H1 (cell line): Measurements from ENCODE around the gene ACSF2. TPM values are rescaled to one million over a fixed set of nuclear protein-coding genes. Genes with fewer than 3 reads are reported as not detected.

Experiments used
- BCL11A ChIP-seq, 2 experiments: IDR thresholded peaks; one replicate each; pipeline ENCODE4 v1.6.1; 2011; ENCODE audit warnings: low read depth in 2 of 2, low read length in 2 of 2, mild to moderate bottlenecking in 2 of 2
- CREB1 ChIP-seq: IDR thresholded peaks from 2 replicates; pipeline ENCODE4 v1.6.1; 2012; ENCODE audit warnings: inconsistent platforms
- EGR1 ChIP-seq: IDR thresholded peaks from 2 replicates; pipeline ENCODE4 v1.6.1; 2011; ENCODE audit warnings: low read depth, low read length, borderline replicate concordance
- GABPA ChIP-seq: IDR thresholded peaks from 2 replicates; pipeline ENCODE4 v1.6.1; 2011; ENCODE audit warnings: mild to moderate bottlenecking, low read length, moderate library complexity, borderline replicate concordance; ENCODE audit not compliant: insufficient read depth
- RBBP5 ChIP-seq: IDR thresholded peaks from 2 replicates; pipeline ENCODE4 v1.7.1; 2012; ENCODE audit warnings: low read depth, mild to moderate bottlenecking, inconsistent platforms, low read length, moderate library complexity, borderline replicate concordance
- TAF7 ChIP-seq: optimal IDR thresholded peaks from 2 replicates; pipeline ENCODE3; 2011; ENCODE audit warnings: low read depth, mild to moderate bottlenecking, inconsistent platforms, low read length, moderate library complexity, borderline replicate concordance
- polyA plus RNA-seq, 7 experiments: library from polyadenylated mRNA; depleted of rRNA in 3 of 7; stranded (reverse) in 5 of 7; unstranded in 2 of 7; fragments of >200 nt in 5 of 7; fragments of 200-250 nt in 2 of 7; gene quantifications; 1 replicate in 5 of 7; 2 replicates in 1 of 7; 4 replicates in 1 of 7; pipeline versions ENCODE4 v1.2.1 to v1.2.3, GENCODE V29; 2011 to 2013; ENCODE audit warnings: missing spikeins in 2 of 7, mixed read lengths in 2 of 7
- total RNA-seq: library from RNA; stranded (reverse); fragmentation: NEBNext Ultra II Directional; extraction: Animal tissue kit (Norgen Biotek cat#: 25700); gene quantifications from 2 replicates; pipeline ENCODE4 v1.2.1, GENCODE V29; 2021

ACSF2 gene
- total and polyA plus RNA-seq, 2 of the 8 experiments (the other 6 are each of a cell fraction or from before 2014, with no cell fraction given), result 14.5 to 16.3 TPM

DNA sequence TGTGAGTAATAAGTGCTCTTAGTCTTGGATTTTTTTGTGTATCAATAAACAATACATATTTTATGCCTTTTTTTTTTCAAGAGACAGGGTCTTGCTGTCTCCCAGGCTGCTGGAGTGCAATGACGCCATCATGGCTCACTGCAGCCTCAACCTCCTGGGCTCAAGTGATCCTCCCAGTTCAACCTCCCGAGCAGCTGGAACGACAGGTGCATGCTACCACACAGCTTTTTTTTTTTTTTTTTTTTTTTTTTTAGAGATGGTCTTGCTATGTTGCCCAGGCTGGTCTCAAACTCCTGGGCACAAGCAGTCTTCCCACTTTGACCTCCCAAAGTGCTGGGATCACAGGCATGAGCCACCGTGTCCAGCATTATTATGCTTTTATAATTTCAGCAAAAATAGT lies 13.0 kb downstream of the ACSF2 start (continued):
- TF ChIP-seq GABPA (no peak), BCL11A (IDR thresholded peaks at IDR 0.05; ENCODE audit: low read depth in 2 of 2, low read length in 2 of 2) (no peak), CREB1 (no peak), RBBP5 (no peak), TAF7 (no peak), EGR1 (no peak)
- TF ChIP-seq, all 59 proteins: peak for 0
